Gastrocnemius medialis (tissue), 4 donors: ENCODE results near the gene DCUN1D1. TPM values are rescaled to one million over a fixed set of nuclear protein-coding genes. Genes with fewer than 3 reads are reported as not detected.

Source experiments
- ATAC-seq, 2 donors: fragments of 150-250 bp; one replicate each; pipeline ENCODE4 v1.9.1; 2016
- DNase-seq, 2 donors: peaks; one replicate each; pipeline ENCODE4 v3.0.0-alpha.2; 2019
- H3K27ac ChIP-seq, 4 donors: fragments of 200-600 bp; sonication (generic); 1 replicate in 1 of 4; 2 replicates in 3 of 4; pipeline ENCODE4 v1.5.1; 2016 to 2018; ENCODE audit warnings: mild to moderate bottlenecking in 2 of 4, moderate library complexity in 1 of 4
- H3K27me3 ChIP-seq, 3 donors: fragments of 200-600 bp; sonication (generic) in 2 of 3; 1 replicate in 1 of 3; 2 replicates in 2 of 3; pipeline versions ENCODE4 v1.5.1 to v1.6.0; 2016 to 2019; ENCODE audit warnings: mild to moderate bottlenecking in 1 of 3, moderate library complexity in 1 of 3
- H3K36me3 ChIP-seq, 2 donors: fragments of 200-600 bp; sonication (generic) in 1 of 2; one replicate each; pipeline ENCODE4 v1.5.1; 2017 to 2018
- H3K4me1 ChIP-seq, 2 donors: fragments of 200-600 bp; sonication (generic) in 1 of 2; one replicate each; pipeline ENCODE4 v1.5.1; 2016 to 2017; ENCODE audit warnings: mild to moderate bottlenecking in 2 of 2
- H3K4me3 ChIP-seq, 4 donors: fragments of 200-600 bp; sonication (generic) in 3 of 4; 1 replicate in 1 of 4; 2 replicates in 3 of 4; pipeline ENCODE4 v1.5.1; 2016 to 2019; ENCODE audit warnings: mild to moderate bottlenecking in 2 of 4
- H3K9me3 ChIP-seq, 3 donors: fragments of 200-600 bp; sonication (generic) in 2 of 3; 1 replicate in 1 of 3; 2 replicates in 2 of 3; pipeline ENCODE4 v1.5.1; 2016 to 2019
- POLR2A ChIP-seq, 2 donors: fragments of 450-650 bp; IDR thresholded peaks; one replicate each; pipeline ENCODE4 v1.6.1; 2017; ENCODE audit warnings: antibody characterized with exemption in 2 of 2, mild to moderate bottlenecking in 2 of 2, moderate library complexity in 2 of 2
- in situ Hi-C, 4 donors: fragments of 200-750 bp; cut with MboI; loops; one replicate each; pipeline versions ENCODE4 v1.15.0 to v1.8.0; 2017; ENCODE audit warnings: low sequenced_read_pairs in 4 of 4
- intact Hi-C: fragments of 100-400 bp; cut with DNase I; formaldehyde crosslinking; loops from one replicate; pipeline ENCODE4 v1.15.1; 2023; ENCODE audit warnings: low total_unique reads
- total RNA-seq, 4 donors: library from RNA; depleted of rRNA; stranded (reverse); fragments of >200 nt; gene quantifications; one replicate each; pipeline versions ENCODE4 v1.1.0 to v1.2.3, GENCODE V29; 2016
- TF ChIP-seq, protein P1 (sequence below), 5 experiments: fragments of 450-650 bp in 3 of 5; fragments of 200-600 bp in 2 of 5; sonication (generic) in 2 of 5; IDR thresholded peaks in 4 of 5; conservative IDR thresholded peaks in 1 of 5; 1 replicate in 4 of 5; 2 replicates in 1 of 5; pipeline ENCODE4 v1.5.1; 2016 to 2019; ENCODE audit warnings: antibody characterized with exemption in 5 of 5, mild to moderate bottlenecking in 3 of 5, moderate library complexity in 3 of 5

Gene DCUN1D1
- total RNA-seq, 4 donors from 2014 or later: 42.2 to 116 (median 54.4) TPM

DNA sequence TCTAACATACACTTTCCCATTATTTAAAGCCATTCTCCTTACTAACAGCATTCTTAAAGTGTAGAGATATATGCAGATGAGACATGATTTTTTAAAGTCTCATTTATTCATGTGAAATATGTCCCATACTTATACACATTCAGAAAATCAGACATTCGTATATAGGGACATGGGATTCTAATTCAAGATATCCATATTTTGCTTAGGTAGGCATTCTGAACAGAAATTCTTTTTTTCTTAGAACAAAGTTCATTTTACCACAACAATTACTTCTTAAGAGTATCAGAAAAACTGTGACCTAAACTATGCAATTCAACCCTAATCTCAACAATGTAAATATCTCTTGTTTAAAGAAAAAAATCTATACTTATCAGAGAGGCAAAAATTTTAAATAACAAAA, 16.2 kb downstream of the DCUN1D1 start:
- no peak for ATAC-seq
- DNase-seq: no peak
- no peak overlapping the region for H3K4me3 ChIP-seq
- H3K4me1 ChIP-seq: peaks cover 71 to 78% of the 10 kb centered on the region in 2 donors
- no peaks in the 10 kb centered on the region for H3K36me3 ChIP-seq
- no peaks in the 10 kb centered on the region for H3K27me3 ChIP-seq
- H3K9me3 ChIP-seq: no peaks in the 10 kb centered on the region
- intact Hi-C loops: loop anchor here (5.0 kb wide), 1 partner anchor 133 kb away; the partner anchor contains the start of gene MCCC1
- TF ChIP-seq, protein P1, sequence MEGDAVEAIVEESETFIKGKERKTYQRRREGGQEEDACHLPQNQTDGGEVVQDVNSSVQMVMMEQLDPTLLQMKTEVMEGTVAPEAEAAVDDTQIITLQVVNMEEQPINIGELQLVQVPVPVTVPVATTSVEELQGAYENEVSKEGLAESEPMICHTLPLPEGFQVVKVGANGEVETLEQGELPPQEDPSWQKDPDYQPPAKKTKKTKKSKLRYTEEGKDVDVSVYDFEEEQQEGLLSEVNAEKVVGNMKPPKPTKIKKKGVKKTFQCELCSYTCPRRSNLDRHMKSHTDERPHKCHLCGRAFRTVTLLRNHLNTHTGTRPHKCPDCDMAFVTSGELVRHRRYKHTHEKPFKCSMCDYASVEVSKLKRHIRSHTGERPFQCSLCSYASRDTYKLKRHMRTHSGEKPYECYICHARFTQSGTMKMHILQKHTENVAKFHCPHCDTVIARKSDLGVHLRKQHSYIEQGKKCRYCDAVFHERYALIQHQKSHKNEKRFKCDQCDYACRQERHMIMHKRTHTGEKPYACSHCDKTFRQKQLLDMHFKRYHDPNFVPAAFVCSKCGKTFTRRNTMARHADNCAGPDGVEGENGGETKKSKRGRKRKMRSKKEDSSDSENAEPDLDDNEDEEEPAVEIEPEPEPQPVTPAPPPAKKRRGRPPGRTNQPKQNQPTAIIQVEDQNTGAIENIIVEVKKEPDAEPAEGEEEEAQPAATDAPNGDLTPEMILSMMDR (IDR thresholded peaks at IDR 0.05 in 4 of 5, conservative IDR thresholded peaks at IDR 0.05 in 1 of 5): no peak
- no peak for TF ChIP-seq POLR2A (IDR thresholded peaks at IDR 0.05)
- in situ Hi-C loops: no loop called here
- peak overlapping the region; percentile 71 to 86 (median 81) for H3K27ac ChIP-seq

DNA sequence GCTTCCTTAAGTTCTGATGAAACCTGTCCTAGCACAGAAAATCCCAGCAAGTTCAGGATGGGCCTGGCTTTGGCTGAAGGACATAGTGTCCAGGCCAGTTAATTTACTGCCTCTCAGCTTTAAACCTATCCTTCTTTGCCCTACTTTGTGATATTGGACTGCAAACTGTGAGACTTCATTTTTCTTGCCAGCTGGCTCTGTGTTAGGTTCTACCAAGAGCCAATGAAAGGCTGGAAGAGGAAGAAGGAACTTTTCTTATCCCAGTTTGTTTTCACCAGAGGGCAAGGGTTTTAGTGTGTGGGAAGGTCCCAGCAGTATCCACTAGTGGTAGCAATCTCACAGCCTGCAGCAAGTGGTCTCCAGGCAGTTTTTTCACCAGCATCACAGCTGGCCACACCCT, 18.2 kb downstream of the DCUN1D1 start:
- peaks cover 72 to 89% of the 10 kb centered on the region in 2 donors for H3K4me1 ChIP-seq
- peak overlapping the region; percentile 71 to 86 (median 81) for H3K27ac ChIP-seq
- in situ Hi-C loops (no loop called here), intact Hi-C loops (loop anchor here (2.0 to 5.0 kb wide), 2 partner anchors 17 to 135 kb away; partner anchors contain the start of gene MCCC1)
- TF ChIP-seq, protein P1 (IDR thresholded peaks at IDR 0.05 in 4 of 5, conservative IDR thresholded peaks at IDR 0.05 in 1 of 5): peak in 1 of 5 experiments; percentile 19
- TF ChIP-seq POLR2A (IDR thresholded peaks at IDR 0.05): peak in 1 of 2 donors; percentile 16
- ATAC-seq (peak; percentile 90 to 93), DNase-seq (peak; percentile 71)
- no peaks in the 10 kb centered on the region for H3K27me3 ChIP-seq
- no peaks in the 10 kb centered on the region for H3K9me3 ChIP-seq
- H3K4me3 ChIP-seq: no peak overlapping the region
- H3K36me3 ChIP-seq: peaks cover 0 to 1% of the 10 kb centered on the region in 2 donors

DNA sequence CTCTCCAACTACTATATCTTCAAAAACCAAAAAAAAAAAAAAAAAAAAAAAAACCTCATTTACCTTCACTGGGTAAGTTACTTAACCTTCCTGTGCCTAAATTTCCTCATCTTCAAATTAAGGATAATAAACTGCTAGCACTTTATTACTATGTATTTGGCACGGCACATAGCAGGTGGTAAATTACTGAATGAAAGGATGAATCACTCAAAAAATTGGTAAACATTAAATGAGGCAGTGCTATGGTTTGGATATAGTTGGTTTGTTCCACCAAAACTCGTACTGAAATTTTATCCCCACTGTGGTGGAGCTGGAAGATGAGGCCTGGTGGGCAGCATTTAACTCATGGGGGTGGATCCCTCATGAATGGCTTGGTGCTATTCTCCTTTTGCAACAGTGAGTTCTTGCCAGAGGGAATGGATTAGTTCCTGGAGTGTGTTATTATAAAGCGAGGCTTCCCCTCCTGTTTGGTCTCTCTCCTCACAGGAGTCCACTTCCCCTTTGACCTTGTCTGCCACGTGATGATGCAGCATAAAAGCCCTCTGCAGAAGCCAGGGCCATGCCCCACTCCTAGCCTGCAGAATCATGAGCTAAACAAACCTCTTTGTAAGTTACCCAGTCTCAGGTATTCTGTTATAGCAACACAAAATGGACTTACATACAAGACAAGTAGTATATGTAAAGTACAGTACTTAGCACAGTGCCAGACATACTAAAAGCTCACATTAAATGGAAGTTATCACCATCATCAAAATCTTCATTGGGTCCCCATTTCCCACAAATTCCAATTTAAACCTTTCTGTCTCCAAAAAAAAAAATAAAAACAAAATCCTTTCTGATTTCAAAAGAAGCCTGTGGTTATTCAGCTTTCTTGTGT, 20.6 kb downstream of the DCUN1D1 start:
- peak in 1 of 2 donors; percentile 13 for ATAC-seq
- Histone ChIP-seq H3K4me1 (peaks cover 59 to 79% of the 10 kb centered on the region in 2 donors), H3K27me3 (no peaks in the 10 kb centered on the region), H3K27ac (peak overlapping the region; percentile 71 to 86 (median 81)), H3K36me3 (peaks cover 0 to 9% of the 10 kb centered on the region in 2 donors), H3K9me3 (no peaks in the 10 kb centered on the region), H3K4me3 (no peak overlapping the region)
- in situ Hi-C loops: no loop called here
- intact Hi-C loops: loop anchor here (5.0 kb wide), 1 partner anchor 138 kb away; the partner anchor contains the start of gene MCCC1
- no peak for DNase-seq
- TF ChIP-seq, protein P1 (IDR thresholded peaks at IDR 0.05 in 4 of 5, conservative IDR thresholded peaks at IDR 0.05 in 1 of 5): no peak
- no peak for TF ChIP-seq POLR2A (IDR thresholded peaks at IDR 0.05)

DNA sequence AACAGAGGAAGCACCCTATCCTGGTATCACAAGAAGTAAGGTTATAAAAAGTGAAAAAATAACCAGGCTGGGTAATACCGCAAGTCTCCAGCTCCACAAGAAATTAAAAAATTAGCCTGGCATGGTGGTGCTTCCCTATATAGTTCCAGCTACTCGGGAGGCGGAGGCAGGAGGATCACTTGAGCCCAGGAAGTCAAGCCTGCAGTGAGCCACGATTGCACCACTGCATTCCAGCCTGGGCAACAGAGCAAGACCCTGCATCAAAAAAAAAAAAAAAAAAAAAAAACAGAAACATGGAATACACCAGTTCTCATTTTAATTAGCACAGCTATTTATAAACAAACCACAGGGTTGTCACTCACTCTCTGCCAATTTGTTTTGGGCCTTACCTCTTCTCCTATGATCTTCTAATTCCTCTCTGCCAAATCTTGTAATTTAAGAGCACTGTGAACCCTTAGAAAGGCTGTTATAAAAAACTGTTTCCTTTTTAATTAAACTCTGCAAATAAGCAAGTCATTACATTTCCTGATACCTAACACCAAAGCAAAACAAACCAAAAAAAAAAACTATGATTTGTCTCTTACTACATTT, 22.6 kb downstream of the DCUN1D1 start:
- no peaks in the 10 kb centered on the region for H3K9me3 ChIP-seq
- no peaks in the 10 kb centered on the region for H3K27me3 ChIP-seq
- no peak overlapping the region for H3K4me3 ChIP-seq
- ATAC-seq: peak; percentile 28 to 59
- peak in 1 of 2 donors; percentile 63 for DNase-seq
- H3K27ac ChIP-seq: peak overlapping the region; percentile 71 to 86 (median 81)
- peaks cover 44 to 61% of the 10 kb centered on the region in 2 donors for H3K4me1 ChIP-seq
- peaks cover 0 to 20% of the 10 kb centered on the region in 2 donors for H3K36me3 ChIP-seq
- TF ChIP-seq, protein P1 (IDR thresholded peaks at IDR 0.05 in 4 of 5, conservative IDR thresholded peaks at IDR 0.05 in 1 of 5): no peak
- no peak for TF ChIP-seq POLR2A (IDR thresholded peaks at IDR 0.05)
- intact Hi-C loops (no loop called here), in situ Hi-C loops (no loop called here)
